Liver (tissue), 9 donors: ENCODE measurements around the gene C15orf39. TPM values are rescaled to one million over a fixed set of nuclear protein-coding genes. Genes with fewer than 3 reads are reported as not detected.

Experiments
- DNase-seq: peaks from one replicate; pipeline ENCODE4 v3.0.0-alpha.2; 2017; ENCODE audit warnings: low spot score
- H3K27ac ChIP-seq, 2 donors: one replicate each; pipeline ENCODE4 v1.7.0; 2013; ENCODE audit warnings: inconsistent platforms in 2 of 2, low read length in 2 of 2, control low read depth in 1 of 2, low read depth in 1 of 2, mild to moderate bottlenecking in 1 of 2
- H3K27me3 ChIP-seq, 4 donors: one replicate each; pipeline versions ENCODE4 v1.6.1 to v1.7.0; 2013; ENCODE audit warnings: low read length in 3 of 4, inconsistent platforms in 1 of 4, mild to moderate bottlenecking in 1 of 4, moderate library complexity in 1 of 4; ENCODE audit not compliant: control insufficient read depth in 4 of 4, insufficient read depth in 4 of 4
- H3K36me3 ChIP-seq, 4 donors: one replicate each; pipeline versions ENCODE4 v1.6.1 to v1.7.0; 2013; ENCODE audit warnings: low read length in 3 of 4, mild to moderate bottlenecking in 3 of 4, low read depth in 1 of 4, moderate library complexity in 1 of 4; ENCODE audit not compliant: control insufficient read depth in 4 of 4, insufficient read depth in 3 of 4
- H3K4me1 ChIP-seq, 4 donors: one replicate each; pipeline versions ENCODE4 v1.6.1 to v1.7.0; 2013; ENCODE audit warnings: low read length in 3 of 4, mild to moderate bottlenecking in 3 of 4, moderate library complexity in 1 of 4; ENCODE audit not compliant: control insufficient read depth in 4 of 4, insufficient read depth in 4 of 4
- H3K4me3 ChIP-seq, 3 donors: one replicate each; pipeline versions ENCODE4 v1.6.1 to v1.7.0; 2013; ENCODE audit warnings: low read length in 3 of 3, control low read depth in 1 of 3, low read depth in 1 of 3, mild to moderate bottlenecking in 1 of 3
- H3K9ac ChIP-seq, 2 donors: one replicate each; pipeline ENCODE4 v1.7.0; 2013; ENCODE audit warnings: low read length in 2 of 2, mild to moderate bottlenecking in 2 of 2, moderate library complexity in 2 of 2, control low read depth in 1 of 2, low read depth in 1 of 2
- H3K9me3 ChIP-seq, 4 donors: one replicate each; pipeline versions ENCODE4 v1.6.1 to v1.7.0; 2013; ENCODE audit warnings: low read length in 3 of 4; ENCODE audit not compliant: control insufficient read depth in 4 of 4
- EGR1 ChIP-seq, 2 donors: IDR thresholded peaks; 2 replicates each; pipeline ENCODE4 v1.6.1; 2016 to 2018; ENCODE audit warnings: antibody characterized with exemption in 2 of 2, low read depth in 2 of 2
- FOXA1 ChIP-seq: IDR thresholded peaks from 2 replicates; pipeline ENCODE4 v1.6.1; 2016; ENCODE audit warnings: antibody characterized with exemption
- FOXA2 ChIP-seq: IDR thresholded peaks from 2 replicates; pipeline ENCODE4 v1.6.1; 2016; ENCODE audit warnings: antibody characterized with exemption
- GABPA ChIP-seq, 2 donors: IDR thresholded peaks in 1 of 2; conservative IDR thresholded peaks in 1 of 2; 2 replicates each; pipeline ENCODE4 v1.6.1; 2016; ENCODE audit warnings: antibody characterized with exemption in 2 of 2, mild to moderate bottlenecking in 1 of 2, moderate library complexity in 1 of 2
- HNF4A ChIP-seq, 2 donors: conservative IDR thresholded peaks; 2 replicates each; pipeline ENCODE4 v1.6.1; 2016; ENCODE audit warnings: antibody characterized with exemption in 2 of 2, mild to moderate bottlenecking in 2 of 2
- HNF4G ChIP-seq: IDR thresholded peaks from 2 replicates; pipeline ENCODE4 v1.6.1; 2016; ENCODE audit warnings: antibody characterized with exemption
- JUND ChIP-seq, 2 donors: IDR thresholded peaks; 2 replicates each; pipeline ENCODE4 v1.6.1; 2016; ENCODE audit warnings: antibody characterized with exemption in 2 of 2
- NR2F2 ChIP-seq: IDR thresholded peaks from 2 replicates; pipeline ENCODE4 v1.6.1; 2016; ENCODE audit warnings: antibody characterized with exemption
- RAD21 ChIP-seq, 2 donors: IDR thresholded peaks; 2 replicates each; pipeline ENCODE4 v1.6.1; 2016; ENCODE audit warnings: antibody characterized with exemption in 2 of 2, mild to moderate bottlenecking in 2 of 2
- RXRA ChIP-seq, 2 donors: IDR thresholded peaks; 2 replicates each; pipeline ENCODE4 v1.6.1; 2017 to 2018; ENCODE audit warnings: antibody characterized with exemption in 2 of 2, mild to moderate bottlenecking in 1 of 2
- TAF1 ChIP-seq: conservative IDR thresholded peaks from 2 replicates; pipeline ENCODE4 v1.6.1; 2016; ENCODE audit warnings: antibody characterized with exemption, mild to moderate bottlenecking
- YY1 ChIP-seq: IDR thresholded peaks from 2 replicates; pipeline ENCODE4 v1.6.1; 2016; ENCODE audit warnings: antibody characterized with exemption, mild to moderate bottlenecking
- WGBS: extraction: QIAGEN DNeasy Blood & Tissue Kit; methylation state at CpG from one replicate; pipeline ENCODE4 v1.1.7; 2013; 5-methylcytosine and 5-hydroxymethylcytosine counted together
- polyA plus RNA-seq, 2 donors: library from polyadenylated mRNA; stranded (reverse) in 1 of 2; unstranded in 1 of 2; fragments of 200-250 nt in 1 of 2; fragments of >200 nt in 1 of 2; fragmentation: Nextera tagmentation in 1 of 2; extraction: Ambion mirVana in 1 of 2; gene quantifications; one replicate each; pipeline versions ENCODE4 v1.2.1 to v1.2.3, GENCODE V29; 2013 to 2015
- total RNA-seq, 2 donors: library from RNA; depleted of rRNA; stranded (reverse); fragments of >200 nt; gene quantifications; one replicate each; pipeline ENCODE4 v1.2.3, GENCODE V29; 2014
- TF ChIP-seq, protein P1 (sequence below): IDR thresholded peaks from 2 replicates; pipeline ENCODE4 v1.6.1; 2016; ENCODE audit warnings: antibody characterized with exemption
- TF ChIP-seq, protein P2 (sequence below): fragments of 150-350 bp; IDR thresholded peaks from 2 replicates; pipeline ENCODE4 v1.5.1; 2017; ENCODE audit warnings: improper control_type of control experiment, low read depth, low read length; ENCODE audit not compliant: missing input control
- TF ChIP-seq, protein P3 (sequence below): IDR thresholded peaks from 2 replicates; pipeline ENCODE4 v1.6.1; 2016; ENCODE audit warnings: antibody characterized with exemption, mild to moderate bottlenecking
- donor health status: healthy.
- donor health status: healthy.
- donor health status: healthy.
- donor health status: healthy.
- donor health status: healthy.

Gene C15orf39
- total and polyA plus RNA-seq, 4 donors, result 1.2 to 4.0 (median 3.0) TPM

DNA sequence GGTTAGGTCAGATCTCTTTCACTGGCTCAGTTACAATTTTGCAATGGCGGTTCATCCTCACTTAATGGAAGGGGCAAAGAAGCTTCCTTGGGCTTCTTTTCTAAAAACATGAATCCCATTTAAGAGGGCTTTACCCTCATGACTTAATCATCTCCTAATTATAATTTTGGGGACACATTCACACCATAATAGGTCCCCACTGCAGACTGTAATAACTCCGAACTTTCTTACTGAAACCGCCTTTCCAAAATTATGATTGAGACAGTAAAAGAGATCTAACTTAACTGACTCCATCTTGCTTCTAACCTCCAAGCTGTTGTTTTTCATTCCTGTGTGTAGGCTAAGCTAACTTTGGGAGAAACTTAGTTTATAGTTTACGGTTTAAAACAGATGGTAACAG, 33.3 kb upstream of the C15orf39 start:
- TF ChIP-seq NR2F2 (no peak), JUND (IDR thresholded peaks at IDR 0.05) (no peak), HNF4G (no peak), RXRA (IDR thresholded peaks at IDR 0.05) (no peak), YY1 (no peak), GABPA (IDR thresholded peaks at IDR 0.05 in 1 of 2, conservative IDR thresholded peaks at IDR 0.05 in 1 of 2) (no peak), HNF4A (conservative IDR thresholded peaks at IDR 0.05) (no peak), EGR1 (IDR thresholded peaks at IDR 0.05; ENCODE audit: low read depth in 2 of 2) (no peak), TAF1 (no peak), FOXA2 (no peak), FOXA1 (no peak), RAD21 (IDR thresholded peaks at IDR 0.05) (no peak)
- TF ChIP-seq, protein P1, sequence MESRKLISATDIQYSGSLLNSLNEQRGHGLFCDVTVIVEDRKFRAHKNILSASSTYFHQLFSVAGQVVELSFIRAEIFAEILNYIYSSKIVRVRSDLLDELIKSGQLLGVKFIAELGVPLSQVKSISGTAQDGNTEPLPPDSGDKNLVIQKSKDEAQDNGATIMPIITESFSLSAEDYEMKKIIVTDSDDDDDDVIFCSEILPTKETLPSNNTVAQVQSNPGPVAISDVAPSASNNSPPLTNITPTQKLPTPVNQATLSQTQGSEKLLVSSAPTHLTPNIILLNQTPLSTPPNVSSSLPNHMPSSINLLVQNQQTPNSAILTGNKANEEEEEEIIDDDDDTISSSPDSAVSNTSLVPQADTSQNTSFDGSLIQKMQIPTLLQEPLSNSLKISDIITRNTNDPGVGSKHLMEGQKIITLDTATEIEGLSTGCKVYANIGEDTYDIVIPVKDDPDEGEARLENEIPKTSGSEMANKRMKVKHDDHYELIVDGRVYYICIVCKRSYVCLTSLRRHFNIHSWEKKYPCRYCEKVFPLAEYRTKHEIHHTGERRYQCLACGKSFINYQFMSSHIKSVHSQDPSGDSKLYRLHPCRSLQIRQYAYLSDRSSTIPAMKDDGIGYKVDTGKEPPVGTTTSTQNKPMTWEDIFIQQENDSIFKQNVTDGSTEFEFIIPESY, result no peak
- TF ChIP-seq, protein P2, sequence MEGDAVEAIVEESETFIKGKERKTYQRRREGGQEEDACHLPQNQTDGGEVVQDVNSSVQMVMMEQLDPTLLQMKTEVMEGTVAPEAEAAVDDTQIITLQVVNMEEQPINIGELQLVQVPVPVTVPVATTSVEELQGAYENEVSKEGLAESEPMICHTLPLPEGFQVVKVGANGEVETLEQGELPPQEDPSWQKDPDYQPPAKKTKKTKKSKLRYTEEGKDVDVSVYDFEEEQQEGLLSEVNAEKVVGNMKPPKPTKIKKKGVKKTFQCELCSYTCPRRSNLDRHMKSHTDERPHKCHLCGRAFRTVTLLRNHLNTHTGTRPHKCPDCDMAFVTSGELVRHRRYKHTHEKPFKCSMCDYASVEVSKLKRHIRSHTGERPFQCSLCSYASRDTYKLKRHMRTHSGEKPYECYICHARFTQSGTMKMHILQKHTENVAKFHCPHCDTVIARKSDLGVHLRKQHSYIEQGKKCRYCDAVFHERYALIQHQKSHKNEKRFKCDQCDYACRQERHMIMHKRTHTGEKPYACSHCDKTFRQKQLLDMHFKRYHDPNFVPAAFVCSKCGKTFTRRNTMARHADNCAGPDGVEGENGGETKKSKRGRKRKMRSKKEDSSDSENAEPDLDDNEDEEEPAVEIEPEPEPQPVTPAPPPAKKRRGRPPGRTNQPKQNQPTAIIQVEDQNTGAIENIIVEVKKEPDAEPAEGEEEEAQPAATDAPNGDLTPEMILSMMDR, result no peak
- TF ChIP-seq, protein P3, sequence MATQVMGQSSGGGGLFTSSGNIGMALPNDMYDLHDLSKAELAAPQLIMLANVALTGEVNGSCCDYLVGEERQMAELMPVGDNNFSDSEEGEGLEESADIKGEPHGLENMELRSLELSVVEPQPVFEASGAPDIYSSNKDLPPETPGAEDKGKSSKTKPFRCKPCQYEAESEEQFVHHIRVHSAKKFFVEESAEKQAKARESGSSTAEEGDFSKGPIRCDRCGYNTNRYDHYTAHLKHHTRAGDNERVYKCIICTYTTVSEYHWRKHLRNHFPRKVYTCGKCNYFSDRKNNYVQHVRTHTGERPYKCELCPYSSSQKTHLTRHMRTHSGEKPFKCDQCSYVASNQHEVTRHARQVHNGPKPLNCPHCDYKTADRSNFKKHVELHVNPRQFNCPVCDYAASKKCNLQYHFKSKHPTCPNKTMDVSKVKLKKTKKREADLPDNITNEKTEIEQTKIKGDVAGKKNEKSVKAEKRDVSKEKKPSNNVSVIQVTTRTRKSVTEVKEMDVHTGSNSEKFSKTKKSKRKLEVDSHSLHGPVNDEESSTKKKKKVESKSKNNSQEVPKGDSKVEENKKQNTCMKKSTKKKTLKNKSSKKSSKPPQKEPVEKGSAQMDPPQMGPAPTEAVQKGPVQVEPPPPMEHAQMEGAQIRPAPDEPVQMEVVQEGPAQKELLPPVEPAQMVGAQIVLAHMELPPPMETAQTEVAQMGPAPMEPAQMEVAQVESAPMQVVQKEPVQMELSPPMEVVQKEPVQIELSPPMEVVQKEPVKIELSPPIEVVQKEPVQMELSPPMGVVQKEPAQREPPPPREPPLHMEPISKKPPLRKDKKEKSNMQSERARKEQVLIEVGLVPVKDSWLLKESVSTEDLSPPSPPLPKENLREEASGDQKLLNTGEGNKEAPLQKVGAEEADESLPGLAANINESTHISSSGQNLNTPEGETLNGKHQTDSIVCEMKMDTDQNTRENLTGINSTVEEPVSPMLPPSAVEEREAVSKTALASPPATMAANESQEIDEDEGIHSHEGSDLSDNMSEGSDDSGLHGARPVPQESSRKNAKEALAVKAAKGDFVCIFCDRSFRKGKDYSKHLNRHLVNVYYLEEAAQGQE, result no peak
- no peak for DNase-seq
- Histone ChIP-seq H3K9ac (no peak overlapping the region), H3K27me3 (no peaks in the 10 kb centered on the region), H3K36me3 (no peaks in the 10 kb centered on the region), H3K4me1 (no peaks in the 10 kb centered on the region), H3K4me3 (no peak overlapping the region), H3K27ac (no peak overlapping the region), H3K9me3 (peaks cover 0 to 2% (median 0%) of the 10 kb centered on the region in 4 donors)
- 83% methylated on average over 4 of the region's 4 CpGs for WGBS

DNA sequence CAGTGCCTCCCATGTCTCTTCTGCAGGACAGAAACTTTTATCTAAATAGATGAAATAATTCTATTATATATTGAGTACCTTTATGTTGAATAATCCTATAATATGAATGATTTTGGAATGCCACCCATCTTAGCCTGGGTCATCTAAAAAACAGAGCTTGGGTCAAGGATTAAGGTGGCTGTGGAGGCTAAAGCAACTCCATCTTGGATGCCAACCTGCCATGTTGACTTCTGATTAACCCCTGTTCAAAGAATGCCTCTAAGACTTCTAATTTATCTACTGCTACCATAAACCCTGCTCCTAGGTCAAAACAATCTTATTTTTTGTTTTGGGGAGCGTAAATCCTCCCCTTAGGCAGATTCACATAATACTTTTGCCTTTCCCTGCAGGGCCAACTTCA, 31.5 kb upstream of the C15orf39 start:
- Histone ChIP-seq H3K9ac (no peak overlapping the region), H3K36me3 (no peaks in the 10 kb centered on the region), H3K4me1 (no peaks in the 10 kb centered on the region), H3K27me3 (no peaks in the 10 kb centered on the region), H3K9me3 (peaks cover 0 to 2% (median 0%) of the 10 kb centered on the region in 4 donors), H3K4me3 (no peak overlapping the region), H3K27ac (no peak overlapping the region)
- 100% methylated on average over 1 of the region's 1 CpG for WGBS
- no peak for DNase-seq
- TF ChIP-seq EGR1 (IDR thresholded peaks at IDR 0.05; ENCODE audit: low read depth in 2 of 2) (no peak), FOXA2 (no peak), YY1 (no peak), JUND (IDR thresholded peaks at IDR 0.05) (no peak), TAF1 (no peak), RAD21 (IDR thresholded peaks at IDR 0.05) (no peak), FOXA1 (no peak), NR2F2 (no peak)
- TF ChIP-seq, protein P2, result no peak
